Measurements from ENCODE around the gene NELFB. TPM values are rescaled to one million over a fixed set of nuclear protein-coding genes. Genes with fewer than 3 reads are reported as not detected.

The NELFB gene
- total and polyA plus RNA-seq, 4 donors: 4.7 to 24.6 (median 18.1) TPM

DNA sequence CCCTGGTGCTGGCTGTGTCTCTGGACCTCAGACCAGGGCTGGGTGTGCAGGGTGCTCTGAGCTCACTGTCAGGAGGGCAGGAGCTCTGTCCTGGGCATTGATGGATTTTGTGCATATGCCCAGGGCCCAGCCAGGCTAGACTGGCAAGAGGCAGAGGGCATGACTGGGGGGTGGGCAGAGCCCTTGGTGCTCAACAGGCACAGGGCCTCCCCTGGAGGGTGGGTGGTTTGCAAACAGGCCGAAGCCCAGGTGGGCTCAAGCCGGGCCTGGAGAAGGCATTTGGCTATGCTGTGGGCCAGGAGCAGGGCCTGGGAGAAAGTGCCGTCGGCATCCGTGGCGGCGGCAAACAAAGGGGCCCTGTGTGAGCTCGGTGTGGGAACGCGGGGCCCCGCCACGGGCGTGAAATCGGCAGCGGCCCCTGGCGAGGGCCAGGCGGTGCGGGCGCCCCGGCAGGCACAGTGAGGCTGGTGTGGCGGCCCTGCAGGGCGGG, 48.8 kb downstream of the NELFB start:
- H3K27ac ChIP-seq (ENCODE audit: low read depth in 1 of 2, low read length in 2 of 2): no peak overlapping the region
- WGBS: 84% methylated on average over 22 of the region's 22 CpGs
- peaks cover 0 to 3% (median 0%) of the 10 kb centered on the region in 4 donors for H3K27me3 ChIP-seq (ENCODE audit: control insufficient read depth in 4 of 4, insufficient read depth in 4 of 4, low read length in 3 of 4)
- H3K4me3 ChIP-seq (ENCODE audit: low read depth in 1 of 3, low read length in 3 of 3): no peak overlapping the region
- no peak overlapping the region for H3K9ac ChIP-seq (ENCODE audit: low read depth in 1 of 2, low read length in 2 of 2)
- H3K9me3 ChIP-seq (ENCODE audit: control insufficient read depth in 4 of 4, low read length in 3 of 4): no peaks in the 10 kb centered on the region
- H3K36me3 ChIP-seq (ENCODE audit: control insufficient read depth in 4 of 4, insufficient read depth in 3 of 4, low read depth in 1 of 4, low read length in 3 of 4): no peaks in the 10 kb centered on the region
- peak; percentile 33 for DNase-seq (ENCODE audit: low spot score)
- TF ChIP-seq RXRA (IDR thresholded peaks at IDR 0.05): no peak
- no peak for TF ChIP-seq EGR1 (IDR thresholded peaks at IDR 0.05; ENCODE audit: low read depth in 2 of 2)
- TF ChIP-seq, protein P1, sequence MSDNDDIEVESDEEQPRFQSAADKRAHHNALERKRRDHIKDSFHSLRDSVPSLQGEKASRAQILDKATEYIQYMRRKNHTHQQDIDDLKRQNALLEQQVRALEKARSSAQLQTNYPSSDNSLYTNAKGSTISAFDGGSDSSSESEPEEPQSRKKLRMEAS (IDR thresholded peaks at IDR 0.05): no peak
- TF ChIP-seq, protein P2, sequence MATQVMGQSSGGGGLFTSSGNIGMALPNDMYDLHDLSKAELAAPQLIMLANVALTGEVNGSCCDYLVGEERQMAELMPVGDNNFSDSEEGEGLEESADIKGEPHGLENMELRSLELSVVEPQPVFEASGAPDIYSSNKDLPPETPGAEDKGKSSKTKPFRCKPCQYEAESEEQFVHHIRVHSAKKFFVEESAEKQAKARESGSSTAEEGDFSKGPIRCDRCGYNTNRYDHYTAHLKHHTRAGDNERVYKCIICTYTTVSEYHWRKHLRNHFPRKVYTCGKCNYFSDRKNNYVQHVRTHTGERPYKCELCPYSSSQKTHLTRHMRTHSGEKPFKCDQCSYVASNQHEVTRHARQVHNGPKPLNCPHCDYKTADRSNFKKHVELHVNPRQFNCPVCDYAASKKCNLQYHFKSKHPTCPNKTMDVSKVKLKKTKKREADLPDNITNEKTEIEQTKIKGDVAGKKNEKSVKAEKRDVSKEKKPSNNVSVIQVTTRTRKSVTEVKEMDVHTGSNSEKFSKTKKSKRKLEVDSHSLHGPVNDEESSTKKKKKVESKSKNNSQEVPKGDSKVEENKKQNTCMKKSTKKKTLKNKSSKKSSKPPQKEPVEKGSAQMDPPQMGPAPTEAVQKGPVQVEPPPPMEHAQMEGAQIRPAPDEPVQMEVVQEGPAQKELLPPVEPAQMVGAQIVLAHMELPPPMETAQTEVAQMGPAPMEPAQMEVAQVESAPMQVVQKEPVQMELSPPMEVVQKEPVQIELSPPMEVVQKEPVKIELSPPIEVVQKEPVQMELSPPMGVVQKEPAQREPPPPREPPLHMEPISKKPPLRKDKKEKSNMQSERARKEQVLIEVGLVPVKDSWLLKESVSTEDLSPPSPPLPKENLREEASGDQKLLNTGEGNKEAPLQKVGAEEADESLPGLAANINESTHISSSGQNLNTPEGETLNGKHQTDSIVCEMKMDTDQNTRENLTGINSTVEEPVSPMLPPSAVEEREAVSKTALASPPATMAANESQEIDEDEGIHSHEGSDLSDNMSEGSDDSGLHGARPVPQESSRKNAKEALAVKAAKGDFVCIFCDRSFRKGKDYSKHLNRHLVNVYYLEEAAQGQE (IDR thresholded peaks at IDR 0.05): no peak
- TF ChIP-seq ZBTB33 (IDR thresholded peaks at IDR 0.05): no peak
- no peak for TF ChIP-seq GABPA (IDR thresholded peaks at IDR 0.05 in 1 of 2, conservative IDR thresholded peaks at IDR 0.05 in 1 of 2)
- peaks cover 13 to 53% (median 28%) of the 10 kb centered on the region in 4 donors for H3K4me1 ChIP-seq (ENCODE audit: control insufficient read depth in 4 of 4, insufficient read depth in 4 of 4, low read length in 3 of 4)

DNA sequence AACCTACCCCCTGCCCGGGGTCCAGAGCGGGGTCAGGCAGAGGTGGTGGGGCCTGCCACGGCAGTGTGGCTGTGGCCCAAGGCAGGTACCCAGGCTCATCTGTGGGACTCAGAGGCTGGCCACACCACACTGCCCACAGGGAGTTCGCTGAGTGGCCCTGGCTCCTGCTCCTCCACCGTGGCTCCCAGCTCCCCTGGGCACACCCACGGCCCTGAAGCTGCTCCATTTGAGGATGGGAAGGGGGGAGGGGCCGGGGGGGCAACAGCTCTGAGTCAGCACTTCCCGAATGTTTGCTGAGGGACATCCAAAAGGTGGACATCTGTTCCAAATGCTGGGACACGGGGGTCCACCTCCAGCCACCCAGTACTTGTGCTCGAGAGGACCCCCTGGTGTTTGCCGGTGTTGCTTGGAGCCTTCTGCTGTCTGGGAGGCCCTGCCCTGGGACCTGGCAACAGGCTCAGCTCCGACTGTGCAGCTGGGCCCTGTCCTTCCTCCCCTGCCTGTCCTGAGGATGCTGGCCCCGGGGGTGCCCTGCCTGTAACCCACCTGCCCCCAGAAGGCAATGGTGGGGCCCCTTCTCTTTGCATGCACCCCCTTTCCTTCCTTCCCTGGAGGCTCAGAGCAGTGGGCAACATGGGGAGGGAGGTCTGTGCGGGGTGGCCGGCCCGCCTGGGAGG, 49.4 kb downstream of the NELFB start:
- 54% methylated on average over 16 of the region's 16 CpGs for WGBS
- no peak overlapping the region for H3K9ac ChIP-seq (ENCODE audit: low read depth in 1 of 2, low read length in 2 of 2)
- no peaks in the 10 kb centered on the region for H3K27me3 ChIP-seq (ENCODE audit: control insufficient read depth in 4 of 4, insufficient read depth in 4 of 4, low read length in 3 of 4)
- H3K27ac ChIP-seq (ENCODE audit: low read depth in 1 of 2, low read length in 2 of 2): peak overlapping the region; percentile 30 to 73
- peaks cover 11 to 47% (median 27%) of the 10 kb centered on the region in 4 donors for H3K4me1 ChIP-seq (ENCODE audit: control insufficient read depth in 4 of 4, insufficient read depth in 4 of 4, low read length in 3 of 4)
- peak; percentile 34 for DNase-seq (ENCODE audit: low spot score)
- H3K36me3 ChIP-seq (ENCODE audit: control insufficient read depth in 4 of 4, insufficient read depth in 3 of 4, low read depth in 1 of 4, low read length in 3 of 4): no peaks in the 10 kb centered on the region
- no peak overlapping the region for H3K4me3 ChIP-seq (ENCODE audit: low read depth in 1 of 3, low read length in 3 of 3)
- no peaks in the 10 kb centered on the region for H3K9me3 ChIP-seq (ENCODE audit: control insufficient read depth in 4 of 4, low read length in 3 of 4)
- no peak for TF ChIP-seq EGR1 (IDR thresholded peaks at IDR 0.05; ENCODE audit: low read depth in 2 of 2)

GRCh38 chr9:137305060-137305797, 50.1 kb downstream of the NELFB start:
- WGBS: 42% methylated on average over 36 of the region's 36 CpGs
- no peaks in the 10 kb centered on the region for H3K27me3 ChIP-seq (ENCODE audit: control insufficient read depth in 4 of 4, insufficient read depth in 4 of 4, low read length in 3 of 4)

More at GRCh38 chr9:137305060-137305797, 50.1 kb downstream of the NELFB start:
- DNase-seq (ENCODE audit: low spot score): peak; percentile 39
- H3K4me1 ChIP-seq (ENCODE audit: control insufficient read depth in 4 of 4, insufficient read depth in 4 of 4, low read length in 3 of 4): peaks cover 5 to 41% (median 22%) of the 10 kb centered on the region in 4 donors
- TF ChIP-seq YY1 (IDR thresholded peaks at IDR 0.05): no peak
- no peak for TF ChIP-seq TAF1 (conservative IDR thresholded peaks at IDR 0.05)
- TF ChIP-seq, protein P1 (IDR thresholded peaks at IDR 0.05): no peak
- no peak for TF ChIP-seq RXRA (IDR thresholded peaks at IDR 0.05)
- no peak for TF ChIP-seq FOXA1 (IDR thresholded peaks at IDR 0.05)
- TF ChIP-seq, protein P3, sequence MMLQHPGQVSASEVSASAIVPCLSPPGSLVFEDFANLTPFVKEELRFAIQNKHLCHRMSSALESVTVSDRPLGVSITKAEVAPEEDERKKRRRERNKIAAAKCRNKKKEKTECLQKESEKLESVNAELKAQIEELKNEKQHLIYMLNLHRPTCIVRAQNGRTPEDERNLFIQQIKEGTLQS (IDR thresholded peaks at IDR 0.05): no peak
- no peaks in the 10 kb centered on the region for H3K36me3 ChIP-seq (ENCODE audit: control insufficient read depth in 4 of 4, insufficient read depth in 3 of 4, low read depth in 1 of 4, low read length in 3 of 4)
- H3K9me3 ChIP-seq (ENCODE audit: control insufficient read depth in 4 of 4, low read length in 3 of 4): no peaks in the 10 kb centered on the region
- H3K27ac ChIP-seq (ENCODE audit: low read depth in 1 of 2, low read length in 2 of 2): peak overlapping the region; percentile 30 to 73
- H3K4me3 ChIP-seq (ENCODE audit: low read depth in 1 of 3, low read length in 3 of 3): no peak overlapping the region
- H3K9ac ChIP-seq (ENCODE audit: low read depth in 1 of 2, low read length in 2 of 2): no peak overlapping the region
